ENCODE measurements around the gene NTNG1. TPM values are rescaled to one million over a fixed set of nuclear protein-coding genes. Genes with fewer than 3 reads are reported as not detected.

NTNG1 gene
- total RNA-seq, 1 experiment from 2014 or later: not detected

DNA sequence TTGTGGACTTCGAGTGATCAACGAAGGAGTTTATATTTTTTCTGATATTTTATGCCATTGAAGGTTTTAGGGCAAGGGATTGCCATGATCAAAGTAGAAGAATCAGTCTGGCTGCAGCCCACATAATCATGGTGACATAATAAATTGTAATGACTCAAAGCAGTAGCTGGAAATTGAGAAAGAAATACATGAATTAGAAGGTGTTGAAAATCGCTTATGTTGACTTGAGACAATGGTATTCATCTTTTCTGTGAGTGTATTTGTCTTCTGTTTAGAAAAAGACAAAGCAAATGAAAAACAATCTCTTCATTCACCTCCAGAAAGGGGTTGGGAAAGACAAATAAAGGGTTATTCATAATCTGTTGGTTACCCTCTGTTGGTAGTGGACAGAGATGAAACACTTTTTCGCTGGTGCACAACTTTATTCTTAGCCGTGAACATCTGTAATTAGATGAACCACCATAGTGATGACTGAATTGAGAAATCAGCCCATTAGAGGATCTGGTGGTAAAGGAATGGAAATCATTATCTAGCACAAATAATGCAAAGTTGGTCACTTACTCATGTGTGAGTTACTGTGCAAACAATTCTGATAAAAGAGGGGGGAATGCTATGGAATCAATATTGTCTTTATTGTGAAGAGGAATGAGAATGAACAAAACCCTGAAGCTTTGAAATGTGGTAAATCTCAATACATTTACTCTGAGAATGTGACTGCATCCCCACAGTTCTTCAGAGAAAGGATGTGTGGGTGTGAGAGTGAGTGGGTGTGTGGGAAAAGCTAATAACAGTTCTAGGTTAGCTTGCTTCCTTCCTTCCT lies 121.8 kb downstream of the NTNG1 start:
- Histone ChIP-seq H3K27me3 (ENCODE audit: low read length) (no peaks in the 10 kb centered on the region), H4K20me1 (ENCODE audit: insufficient read depth, low read depth, low read length) (no peaks in the 10 kb centered on the region), H3K36me3 (ENCODE audit: insufficient read depth, low read length) (no peaks in the 10 kb centered on the region), H3K4me3 (ENCODE audit: low read length) (no peak overlapping the region), H3K4me2 (ENCODE audit: low read depth, low read length, poor library complexity, severe bottlenecking) (no peak overlapping the region), H3K27ac (ENCODE audit: low read length) (no peak overlapping the region), H2AFZ (ENCODE audit: low read length) (no peak overlapping the region), H3K4me1 (ENCODE audit: low read length) (no peaks in the 10 kb centered on the region), H3K9me3 (ENCODE audit: low read length) (no peaks in the 10 kb centered on the region), H3K9ac (ENCODE audit: low read length) (no peak overlapping the region), H3K9me2 (replicated peaks; ENCODE audit: insufficient read depth, low read length) (no peaks in the 10 kb centered on the region), H3K79me2 (ENCODE audit: low read length) (no peaks in the 10 kb centered on the region)
- no peak for DNase-seq

DNA sequence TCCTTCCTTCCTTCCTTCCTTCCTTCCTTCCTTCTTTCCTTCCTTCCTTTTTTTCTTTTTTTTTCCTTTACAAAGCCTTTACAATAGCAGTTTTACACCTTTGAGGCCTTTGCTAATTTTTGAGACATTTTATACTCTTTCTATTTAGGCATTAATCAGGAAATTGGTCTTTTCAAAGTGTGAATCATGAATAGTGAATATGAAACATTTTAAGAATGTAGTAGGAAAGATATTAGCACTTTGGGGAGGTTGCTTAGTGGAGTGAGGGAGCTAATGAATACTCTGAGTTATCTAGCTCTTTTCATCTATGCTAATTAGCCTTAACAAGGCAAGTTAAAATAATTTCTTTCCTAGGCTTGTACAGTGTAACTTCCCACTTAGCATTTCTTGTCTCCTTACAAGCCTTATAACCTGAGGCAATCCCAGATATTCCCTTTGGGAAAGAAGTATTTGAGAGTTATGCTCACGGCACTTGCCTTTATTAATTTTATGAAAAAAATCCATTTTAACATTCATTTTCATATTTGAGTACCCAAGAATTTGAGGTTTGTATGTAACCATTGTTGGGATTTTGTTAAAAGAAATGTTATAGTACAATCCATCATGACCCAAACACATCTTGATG lies 122.6 kb downstream of the NTNG1 start:
- H4K20me1 ChIP-seq (ENCODE audit: insufficient read depth, low read depth, low read length): no peaks in the 10 kb centered on the region
- no peak overlapping the region for H2AFZ ChIP-seq (ENCODE audit: low read length)
- H3K9me2 ChIP-seq (replicated peaks; ENCODE audit: insufficient read depth, low read length): 0 out of 2 replicates have a peak, but pooled peaks cover under 1% of the 10 kb centered on the region
- H3K4me2 ChIP-seq (ENCODE audit: low read depth, low read length, poor library complexity, severe bottlenecking): no peak overlapping the region
- no peak overlapping the region for H3K4me3 ChIP-seq (ENCODE audit: low read length)
- H3K9me3 ChIP-seq (ENCODE audit: low read length): no peaks in the 10 kb centered on the region
- H3K4me1 ChIP-seq (ENCODE audit: low read length): no peaks in the 10 kb centered on the region
- H3K27me3 ChIP-seq (ENCODE audit: low read length): no peaks in the 10 kb centered on the region
- no peak overlapping the region for H3K27ac ChIP-seq (ENCODE audit: low read length)
- H3K9ac ChIP-seq (ENCODE audit: low read length): no peak overlapping the region
- DNase-seq: no peak
- H3K36me3 ChIP-seq (ENCODE audit: insufficient read depth, low read length): no peaks in the 10 kb centered on the region
- no peaks in the 10 kb centered on the region for H3K79me2 ChIP-seq (ENCODE audit: low read length)

DNA sequence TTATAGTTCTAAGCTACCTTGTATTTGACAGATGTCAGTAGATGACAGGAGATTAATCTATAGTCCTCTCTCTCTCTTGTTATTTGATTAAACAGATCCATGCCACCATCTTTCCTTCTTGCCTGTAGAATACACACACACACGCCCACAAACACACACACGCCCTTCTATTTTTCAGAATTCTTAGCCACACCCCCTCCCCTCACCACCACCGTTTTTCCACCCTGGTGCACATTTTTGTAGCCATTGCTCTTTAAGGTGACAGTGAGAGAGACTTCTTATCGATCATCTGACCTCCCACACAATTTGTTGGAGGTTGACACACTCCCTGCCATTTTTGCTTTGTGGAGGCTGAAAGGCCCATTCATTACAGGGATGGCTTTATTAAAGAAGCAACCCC lies 123.2 kb downstream of the NTNG1 start:
- Histone ChIP-seq H3K9ac (ENCODE audit: low read length) (no peak overlapping the region), H3K27me3 (ENCODE audit: low read length) (no peaks in the 10 kb centered on the region), H3K4me3 (ENCODE audit: low read length) (no peak overlapping the region), H3K27ac (ENCODE audit: low read length) (no peak overlapping the region), H3K4me2 (ENCODE audit: low read depth, low read length, poor library complexity, severe bottlenecking) (no peak overlapping the region), H3K4me1 (ENCODE audit: low read length) (no peaks in the 10 kb centered on the region), H2AFZ (ENCODE audit: low read length) (no peak overlapping the region), H3K36me3 (ENCODE audit: insufficient read depth, low read length) (no peaks in the 10 kb centered on the region), H4K20me1 (ENCODE audit: insufficient read depth, low read depth, low read length) (no peaks in the 10 kb centered on the region), H3K9me2 (replicated peaks; ENCODE audit: insufficient read depth, low read length) (0 out of 2 replicates have a peak, but pooled peaks cover 2% of the 10 kb centered on the region), H3K79me2 (ENCODE audit: low read length) (no peaks in the 10 kb centered on the region), H3K9me3 (ENCODE audit: low read length) (no peaks in the 10 kb centered on the region)
- no peak for DNase-seq

DNA sequence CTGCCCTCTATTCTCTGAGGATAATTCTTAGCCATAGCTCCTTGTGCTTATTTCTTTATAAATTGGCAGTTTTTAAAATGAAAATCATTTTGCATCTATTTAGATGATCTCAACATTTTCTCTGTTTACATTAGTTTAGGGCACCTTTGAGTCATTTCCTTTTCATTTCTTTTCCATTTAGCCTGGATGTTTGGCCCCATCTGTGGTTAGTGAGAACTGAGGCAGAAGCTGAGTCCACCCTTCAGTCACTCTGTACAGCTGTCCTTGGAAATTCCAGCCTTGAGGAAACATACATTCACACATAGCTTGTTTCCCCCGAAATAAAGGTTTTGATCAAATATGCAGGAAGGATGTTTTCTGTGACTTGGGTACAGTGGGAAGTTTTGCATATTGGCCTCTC lies 123.7 kb downstream of the NTNG1 start:
- no peak for DNase-seq
- no peak overlapping the region for H3K9ac ChIP-seq (ENCODE audit: low read length)
- H3K9me3 ChIP-seq (ENCODE audit: low read length): no peaks in the 10 kb centered on the region
- H3K27me3 ChIP-seq (ENCODE audit: low read length): no peaks in the 10 kb centered on the region
- no peak overlapping the region for H3K27ac ChIP-seq (ENCODE audit: low read length)
- H3K9me2 ChIP-seq (replicated peaks; ENCODE audit: insufficient read depth, low read length): 0 out of 2 replicates have a peak, but pooled peaks cover 2% of the 10 kb centered on the region
- no peaks in the 10 kb centered on the region for H3K79me2 ChIP-seq (ENCODE audit: low read length)
- no peaks in the 10 kb centered on the region for H3K4me1 ChIP-seq (ENCODE audit: low read length)
- H3K4me3 ChIP-seq (ENCODE audit: low read length): no peak overlapping the region
- H2AFZ ChIP-seq (ENCODE audit: low read length): no peak overlapping the region
- no peaks in the 10 kb centered on the region for H4K20me1 ChIP-seq (ENCODE audit: insufficient read depth, low read depth, low read length)
- no peak overlapping the region for H3K4me2 ChIP-seq (ENCODE audit: low read depth, low read length, poor library complexity, severe bottlenecking)
- H3K36me3 ChIP-seq (ENCODE audit: insufficient read depth, low read length): no peaks in the 10 kb centered on the region

DNA sequence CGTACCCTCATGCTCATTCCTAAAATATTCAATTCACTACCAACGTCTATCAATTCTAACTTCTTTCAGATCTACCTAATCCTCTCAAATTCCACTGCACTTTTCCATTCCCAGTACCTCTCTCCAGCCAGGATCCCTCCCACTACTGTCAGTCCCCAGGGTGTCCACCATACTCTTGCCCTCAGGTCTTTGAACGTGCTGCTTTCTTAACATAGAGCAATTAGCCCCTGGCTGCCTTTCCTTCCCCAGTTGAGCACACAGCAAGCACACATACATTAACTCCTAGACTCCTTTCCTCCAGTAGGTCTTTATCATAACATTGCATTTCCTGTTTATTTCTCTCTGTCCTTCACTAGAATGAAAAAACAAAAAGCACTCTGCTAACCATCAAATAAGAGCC lies 126.7 kb downstream of the NTNG1 start:
- 0 out of 2 replicates have a peak, but pooled peaks cover 2% of the 10 kb centered on the region for H3K9me2 ChIP-seq (replicated peaks; ENCODE audit: insufficient read depth, low read length)
- DNase-seq: no peak
- no peak overlapping the region for H2AFZ ChIP-seq (ENCODE audit: low read length)
- H3K4me1 ChIP-seq (ENCODE audit: low read length): no peaks in the 10 kb centered on the region
- H3K27me3 ChIP-seq (ENCODE audit: low read length): no peaks in the 10 kb centered on the region
- no peaks in the 10 kb centered on the region for H3K36me3 ChIP-seq (ENCODE audit: insufficient read depth, low read length)
- H3K4me3 ChIP-seq (ENCODE audit: low read length): no peak overlapping the region
- H3K27ac ChIP-seq (ENCODE audit: low read length): no peak overlapping the region
- no peaks in the 10 kb centered on the region for H4K20me1 ChIP-seq (ENCODE audit: insufficient read depth, low read depth, low read length)
- H3K9me3 ChIP-seq (ENCODE audit: low read length): no peaks in the 10 kb centered on the region
- H3K79me2 ChIP-seq (ENCODE audit: low read length): no peaks in the 10 kb centered on the region
- no peak overlapping the region for H3K9ac ChIP-seq (ENCODE audit: low read length)
- no peak overlapping the region for H3K4me2 ChIP-seq (ENCODE audit: low read depth, low read length, poor library complexity, severe bottlenecking)

DNA sequence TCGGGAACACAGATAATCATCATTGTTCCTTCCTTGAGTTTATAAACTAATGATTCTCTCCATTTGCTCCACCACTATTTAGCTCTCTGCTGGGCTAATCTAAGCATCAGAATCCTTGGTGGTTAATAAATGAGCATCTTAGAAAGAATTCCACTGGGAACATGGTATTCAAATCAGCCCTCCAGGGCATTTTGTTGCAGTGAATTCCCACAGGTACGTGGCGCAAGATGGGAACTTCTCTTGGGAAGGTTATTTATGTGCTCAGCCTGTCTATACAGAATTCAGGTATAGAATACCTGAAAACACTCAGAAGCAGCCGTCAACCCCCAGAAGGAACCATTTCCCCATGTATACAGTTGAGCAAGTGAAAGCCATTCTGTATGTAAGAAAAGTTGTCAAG lies 131.5 kb downstream of the NTNG1 start:
- Histone ChIP-seq H3K9me2 (replicated peaks; ENCODE audit: insufficient read depth, low read length) (0 out of 2 replicates have a peak, but pooled peaks cover 2% of the 10 kb centered on the region), H4K20me1 (ENCODE audit: insufficient read depth, low read depth, low read length) (no peaks in the 10 kb centered on the region)

DNA sequence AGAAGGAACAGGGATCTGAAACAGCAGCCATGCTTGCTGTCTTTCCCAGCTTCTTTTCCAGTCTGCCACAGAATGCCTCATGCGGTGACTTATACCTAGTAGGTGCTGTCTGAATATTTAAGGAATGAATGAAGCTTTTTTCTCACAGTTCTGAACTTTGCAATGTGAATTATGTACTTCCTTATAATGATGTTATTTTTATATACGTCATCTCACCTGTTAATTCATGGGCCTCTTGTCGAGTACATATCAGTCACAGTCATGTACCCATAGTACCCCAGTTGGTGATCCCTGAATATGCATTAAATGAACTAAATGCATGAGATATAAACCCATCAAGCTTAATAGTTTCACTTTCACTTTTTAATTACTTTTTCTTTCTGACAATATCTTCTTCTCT lies 132.7 kb downstream of the NTNG1 start:
- no peaks in the 10 kb centered on the region for H3K27me3 ChIP-seq (ENCODE audit: low read length)
- no peaks in the 10 kb centered on the region for H3K4me1 ChIP-seq (ENCODE audit: low read length)
- no peak for DNase-seq
- no peak overlapping the region for H3K9ac ChIP-seq (ENCODE audit: low read length)
- H3K9me2 ChIP-seq (replicated peaks; ENCODE audit: insufficient read depth, low read length): 0 out of 2 replicates have a peak, but pooled peaks cover under 1% of the 10 kb centered on the region
- H2AFZ ChIP-seq (ENCODE audit: low read length): no peak overlapping the region
- no peak overlapping the region for H3K4me3 ChIP-seq (ENCODE audit: low read length)
- no peaks in the 10 kb centered on the region for H3K79me2 ChIP-seq (ENCODE audit: low read length)
- no peaks in the 10 kb centered on the region for H3K36me3 ChIP-seq (ENCODE audit: insufficient read depth, low read length)
- H4K20me1 ChIP-seq (ENCODE audit: insufficient read depth, low read depth, low read length): no peaks in the 10 kb centered on the region
- H3K4me2 ChIP-seq (ENCODE audit: low read depth, low read length, poor library complexity, severe bottlenecking): no peak overlapping the region
- H3K9me3 ChIP-seq (ENCODE audit: low read length): no peaks in the 10 kb centered on the region
- H3K27ac ChIP-seq (ENCODE audit: low read length): no peak overlapping the region

More for the DNA sequence above, 131.5 kb downstream of the NTNG1 start:
- Histone ChIP-seq H3K4me2 (ENCODE audit: low read depth, low read length, poor library complexity, severe bottlenecking) (no peak overlapping the region), H3K27me3 (ENCODE audit: low read length) (no peaks in the 10 kb centered on the region), H3K9ac (ENCODE audit: low read length) (no peak overlapping the region), H2AFZ (ENCODE audit: low read length) (no peak overlapping the region), H3K9me3 (ENCODE audit: low read length) (no peaks in the 10 kb centered on the region), H3K4me1 (ENCODE audit: low read length) (no peaks in the 10 kb centered on the region), H3K4me3 (ENCODE audit: low read length) (no peak overlapping the region), H3K36me3 (ENCODE audit: insufficient read depth, low read length) (no peaks in the 10 kb centered on the region), H3K27ac (ENCODE audit: low read length) (no peak overlapping the region), H3K79me2 (ENCODE audit: low read length) (no peaks in the 10 kb centered on the region)
- DNase-seq: no peak

DNA sequence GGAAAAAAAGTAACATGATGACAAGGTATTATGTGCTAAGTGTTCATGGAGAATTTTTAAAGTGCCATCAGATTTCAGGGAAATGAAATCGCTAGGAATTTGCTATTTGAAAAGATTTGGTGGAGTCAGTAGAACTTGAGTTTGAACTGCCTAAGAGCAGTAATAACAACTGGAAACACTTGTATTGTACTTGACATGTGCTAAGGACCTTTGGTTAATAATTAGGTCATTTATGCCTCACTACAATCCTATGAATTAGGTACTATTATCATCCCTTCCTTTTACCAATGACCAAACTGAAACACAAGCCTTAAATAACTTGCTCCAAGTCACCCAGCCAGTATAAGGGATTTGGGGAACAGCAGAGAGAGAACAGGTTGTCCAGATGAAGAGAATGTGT lies 133.4 kb downstream of the NTNG1 start:
- H3K9me2 ChIP-seq (replicated peaks; ENCODE audit: insufficient read depth, low read length): no peaks in the 10 kb centered on the region
- H3K4me3 ChIP-seq (ENCODE audit: low read length): no peak overlapping the region
- H4K20me1 ChIP-seq (ENCODE audit: insufficient read depth, low read depth, low read length): no peaks in the 10 kb centered on the region
- H3K27me3 ChIP-seq (ENCODE audit: low read length): no peaks in the 10 kb centered on the region; the same call in 1 of the 2 replicates
- no peak overlapping the region for H3K4me2 ChIP-seq (ENCODE audit: low read depth, low read length, poor library complexity, severe bottlenecking)
- H2AFZ ChIP-seq (ENCODE audit: low read length): no peak overlapping the region
- no peak overlapping the region for H3K9ac ChIP-seq (ENCODE audit: low read length)
- H3K79me2 ChIP-seq (ENCODE audit: low read length): no peaks in the 10 kb centered on the region
- H3K36me3 ChIP-seq (ENCODE audit: insufficient read depth, low read length): no peaks in the 10 kb centered on the region
- DNase-seq: no peak
- no peaks in the 10 kb centered on the region for H3K9me3 ChIP-seq (ENCODE audit: low read length)
- no peaks in the 10 kb centered on the region for H3K4me1 ChIP-seq (ENCODE audit: low read length)
- no peak overlapping the region for H3K27ac ChIP-seq (ENCODE audit: low read length)
